SU-DHL-6 (cell line): ENCODE measurements around the gene CDC20.

Experiments used
- H2AFZ ChIP-seq: fragments of 200-600 bp; sonication (generic); 2 replicates; pipeline ENCODE4 v1.6.1; 2014; ENCODE audit warnings: low read depth, mild to moderate bottlenecking, moderate library complexity, mixed read lengths, antibody characterized with exemption, low read length; ENCODE audit not compliant: severe bottlenecking
- H3F3A ChIP-seq: fragments of 200-600 bp; shearing (Covaris generic); 2 replicates; pipeline ENCODE4 v1.6.0; 2016; ENCODE audit warnings: antibody characterized with exemption, mild to moderate bottlenecking; ENCODE audit not compliant: insufficient read depth
- H3K27ac ChIP-seq: fragments of 200-600 bp; sonication (generic); 2 replicates; pipeline ENCODE4 v1.5.1; 2016; ENCODE audit warnings: low read depth, mild to moderate bottlenecking, low read length, moderate library complexity, mixed read lengths
- H3K27me3 ChIP-seq: fragments of 200-600 bp; sonication (generic), shearing (Covaris generic); 2 replicates; pipeline ENCODE4 v1.6.0; 2014; ENCODE audit warnings: mild to moderate bottlenecking, low read length
- H3K36me3 ChIP-seq: fragments of 200-600 bp; sonication (generic); 2 replicates; pipeline ENCODE4 v1.6.1; 2014; ENCODE audit warnings: mild to moderate bottlenecking, low read length, mixed read lengths
- H3K4me2 ChIP-seq: fragments of 300-600, 200-600 bp; shearing (Covaris generic), sonication (generic); 2 replicates; pipeline ENCODE4 v1.6.0; 2014; ENCODE audit warnings: low read length, low read depth, mild to moderate bottlenecking; ENCODE audit not compliant: poor library complexity, severe bottlenecking
- H3K4me3 ChIP-seq: fragments of 200-600 bp; sonication (generic); 2 replicates; pipeline ENCODE4 v1.5.1; 2014; ENCODE audit warnings: antibody characterized with exemption, low read length, mild to moderate bottlenecking, mixed read lengths; ENCODE audit not compliant: insufficient read depth, poor library complexity, severe bottlenecking
- H3K79me2 ChIP-seq: fragments of 200-600 bp; sonication (generic); 2 replicates; pipeline ENCODE4 v1.6.1; 2014; ENCODE audit warnings: mild to moderate bottlenecking, low read length, moderate library complexity; ENCODE audit not compliant: insufficient read depth
- H3K9ac ChIP-seq: fragments of 200-600 bp; sonication (generic); 2 replicates; pipeline ENCODE4 v1.7.0; 2014; ENCODE audit warnings: mild to moderate bottlenecking, low read length
- H3K9me2 ChIP-seq: fragments of 200-600 bp; sonication (generic); replicated peaks from 2 replicates; pipeline ENCODE4 v1.6.1; 2014; ENCODE audit warnings: low read length; ENCODE audit not compliant: insufficient read depth
- H3K9me3 ChIP-seq: fragments of 200-600 bp; sonication (generic); 2 replicates; pipeline ENCODE4 v1.6.1; 2014; ENCODE audit warnings: low read length, mixed read lengths; ENCODE audit not compliant: insufficient read depth
- H4K20me1 ChIP-seq: fragments of 200-600 bp; sonication (generic); 2 replicates; pipeline ENCODE4 v1.6.1; 2014; ENCODE audit warnings: low read depth, mild to moderate bottlenecking, antibody characterized with exemption, low read length, moderate library complexity, mixed read lengths
- EZH2phosphoT487 ChIP-seq: fragments of 200-600 bp; sonication (generic), shearing (Covaris generic); conservative IDR thresholded peaks from 2 replicates; pipeline ENCODE4 v1.6.1; 2018; ENCODE audit warnings: mild to moderate bottlenecking, antibody characterized with exemption, low read length, moderate library complexity, mixed read lengths
- TF ChIP-seq, protein P1 (sequence below): fragments of 200-600 bp; sonication (generic); IDR thresholded peaks from one replicate; pipeline ENCODE4 v1.5.1; 2017; ENCODE audit warnings: antibody characterized with exemption, mild to moderate bottlenecking, low read length, moderate library complexity; ENCODE audit not compliant: insufficient read depth, poor library complexity, severe bottlenecking

CDC20 gene

DNA sequence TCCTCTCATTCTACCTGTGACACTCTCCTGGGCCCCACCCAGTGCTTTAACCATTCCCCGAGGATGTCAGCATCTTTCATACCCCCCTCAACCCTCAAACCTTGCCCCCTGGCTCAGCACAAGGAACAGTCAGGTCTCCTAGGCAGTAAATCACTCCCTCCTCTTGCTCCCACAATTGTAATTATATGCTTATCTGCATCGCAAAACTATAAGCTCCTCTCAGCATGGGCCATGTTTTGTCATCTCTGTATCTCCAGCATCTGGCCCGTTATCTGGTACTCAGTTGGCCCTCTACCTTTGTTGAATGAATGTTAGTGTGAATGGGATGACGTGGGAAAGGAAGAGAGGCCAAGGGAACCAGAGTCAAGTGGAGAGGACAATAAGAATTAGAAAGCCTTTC is 11.8 kb downstream of the CDC20 start:
- Histone ChIP-seq H3K27me3 (no peaks in the 10 kb centered on the region), H3K9ac (no peak overlapping the region), H2AFZ (no peak overlapping the region), H3F3A (no peaks in the 10 kb centered on the region), H3K9me3 (no peaks in the 10 kb centered on the region), H4K20me1 (no peaks in the 10 kb centered on the region), H3K27ac (no peak overlapping the region), H3K9me2 (no peaks in the 10 kb centered on the region), H3K4me3 (no peak overlapping the region), H3K36me3 (no peaks in the 10 kb centered on the region), H3K4me2 (no peak overlapping the region), H3K79me2 (peaks cover 27% of the 10 kb centered on the region)
- TF ChIP-seq, protein P1, sequence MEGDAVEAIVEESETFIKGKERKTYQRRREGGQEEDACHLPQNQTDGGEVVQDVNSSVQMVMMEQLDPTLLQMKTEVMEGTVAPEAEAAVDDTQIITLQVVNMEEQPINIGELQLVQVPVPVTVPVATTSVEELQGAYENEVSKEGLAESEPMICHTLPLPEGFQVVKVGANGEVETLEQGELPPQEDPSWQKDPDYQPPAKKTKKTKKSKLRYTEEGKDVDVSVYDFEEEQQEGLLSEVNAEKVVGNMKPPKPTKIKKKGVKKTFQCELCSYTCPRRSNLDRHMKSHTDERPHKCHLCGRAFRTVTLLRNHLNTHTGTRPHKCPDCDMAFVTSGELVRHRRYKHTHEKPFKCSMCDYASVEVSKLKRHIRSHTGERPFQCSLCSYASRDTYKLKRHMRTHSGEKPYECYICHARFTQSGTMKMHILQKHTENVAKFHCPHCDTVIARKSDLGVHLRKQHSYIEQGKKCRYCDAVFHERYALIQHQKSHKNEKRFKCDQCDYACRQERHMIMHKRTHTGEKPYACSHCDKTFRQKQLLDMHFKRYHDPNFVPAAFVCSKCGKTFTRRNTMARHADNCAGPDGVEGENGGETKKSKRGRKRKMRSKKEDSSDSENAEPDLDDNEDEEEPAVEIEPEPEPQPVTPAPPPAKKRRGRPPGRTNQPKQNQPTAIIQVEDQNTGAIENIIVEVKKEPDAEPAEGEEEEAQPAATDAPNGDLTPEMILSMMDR, result no peak
- no peak for TF ChIP-seq EZH2phosphoT487

DNA sequence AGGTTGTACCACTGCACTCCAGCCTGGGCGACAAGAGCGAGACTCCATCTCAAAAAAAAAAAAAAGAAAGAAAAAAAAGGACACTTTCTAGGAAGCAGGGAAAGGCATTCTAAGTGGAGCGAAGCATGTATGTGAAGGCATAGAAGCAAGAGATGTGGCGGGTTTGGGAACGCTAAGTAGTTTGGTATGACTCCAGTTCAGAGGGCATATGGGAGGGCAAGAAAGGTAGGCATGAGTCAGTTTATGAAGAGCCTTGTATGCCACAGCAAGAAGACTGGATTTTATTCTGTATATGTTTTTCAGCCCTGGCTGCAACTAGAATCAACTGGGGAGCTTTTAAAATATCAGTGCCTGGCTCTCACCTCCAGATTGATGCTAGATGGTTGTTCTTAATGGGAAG is 13.4 kb downstream of the CDC20 start:
- no peak overlapping the region for H2AFZ ChIP-seq
- no peak overlapping the region for H3K4me3 ChIP-seq
- no peak overlapping the region for H3K4me2 ChIP-seq
- no peaks in the 10 kb centered on the region for H4K20me1 ChIP-seq
- no peaks in the 10 kb centered on the region for H3K36me3 ChIP-seq
- H3K27me3 ChIP-seq, result no peaks in the 10 kb centered on the region
- H3K9ac ChIP-seq, result no peak overlapping the region
- H3K9me3 ChIP-seq, result no peaks in the 10 kb centered on the region
- TF ChIP-seq, protein P1, result no peak
- no peak for TF ChIP-seq EZH2phosphoT487
- no peaks in the 10 kb centered on the region for H3K9me2 ChIP-seq
- no peaks in the 10 kb centered on the region for H3F3A ChIP-seq
- H3K27ac ChIP-seq, result no peak overlapping the region
- H3K79me2 ChIP-seq, result peaks cover 11% of the 10 kb centered on the region; the same call in 1 of the 2 replicates

DNA sequence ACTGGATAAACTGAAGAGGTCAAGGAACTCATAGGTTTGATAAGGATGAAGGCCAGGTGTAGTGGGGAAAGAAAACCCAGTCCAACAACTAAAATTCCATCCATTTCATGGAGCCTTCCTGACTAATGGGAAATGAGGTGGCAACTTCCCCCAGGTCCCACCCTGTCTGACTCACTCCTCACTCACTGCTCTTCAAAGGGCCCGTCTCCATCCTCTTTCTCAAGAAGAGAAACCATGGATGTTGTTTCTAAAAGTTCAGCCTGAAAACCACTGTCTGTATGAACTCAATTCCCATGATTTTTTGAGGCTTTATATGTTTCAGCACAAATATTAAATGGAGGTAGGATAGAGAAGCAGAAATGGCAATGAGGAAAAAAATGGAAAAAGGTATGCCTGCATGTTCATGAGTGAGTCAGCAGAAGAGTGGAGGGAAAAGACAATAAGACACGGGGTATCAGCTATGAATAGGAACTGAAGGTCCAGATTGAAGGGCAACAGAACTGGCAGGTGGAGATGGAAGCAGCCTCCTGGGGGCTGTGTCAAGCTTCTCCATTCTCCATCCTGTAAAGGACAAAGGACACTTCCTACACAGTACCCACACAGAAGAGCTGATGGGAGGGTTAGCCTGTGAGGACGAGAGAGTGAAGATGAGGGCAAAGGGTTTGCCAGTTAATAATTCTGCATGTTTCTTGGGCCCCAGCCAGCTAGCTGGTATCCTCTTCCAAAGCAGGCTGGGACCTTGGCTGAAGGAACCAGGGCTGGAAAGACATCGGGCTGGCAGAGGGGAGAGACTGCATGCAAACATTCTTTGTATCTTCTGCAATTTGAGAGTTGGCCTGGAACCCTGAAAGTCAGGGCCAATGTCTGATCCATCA is 14.5 kb downstream of the CDC20 start:
- no peaks in the 10 kb centered on the region for H3K9me2 ChIP-seq
- TF ChIP-seq, protein P1, result no peak
- TF ChIP-seq EZH2phosphoT487, result no peak
- peaks cover 7% of the 10 kb centered on the region; the same call in 1 of the 2 replicates for H3K79me2 ChIP-seq
- H4K20me1 ChIP-seq, result no peaks in the 10 kb centered on the region
- H2AFZ ChIP-seq, result no peak overlapping the region
- H3K27me3 ChIP-seq, result no peaks in the 10 kb centered on the region
- no peak overlapping the region for H3K9ac ChIP-seq
- no peaks in the 10 kb centered on the region for H3F3A ChIP-seq
- no peaks in the 10 kb centered on the region for H3K9me3 ChIP-seq
- no peak overlapping the region for H3K4me2 ChIP-seq
- no peak overlapping the region for H3K4me3 ChIP-seq
- no peak overlapping the region for H3K27ac ChIP-seq
- H3K36me3 ChIP-seq, result no peaks in the 10 kb centered on the region
